ENCODE measurements around the gene SLC4A7.
A peak's percentile ranks its signal among the peaks of the same experiment; 100 is the strongest.
"Not testable (repeated sequence)": the region's sequence is repeated elsewhere in the genome, so short reads cannot be mapped to it uniquely, and the experiment has no call there.

SLC4A7 gene

GRCh38 chr3:27360113-27361078 is 123.8 kb downstream of the SLC4A7 start:
- DNase-seq (ENCODE audit: low read depth in 2 of 2) = no peak

GRCh38 chr3:27358372-27358771 is 125.8 kb downstream of the SLC4A7 start:
- DNase-seq (ENCODE audit: low read depth in 2 of 2) = no peak

DNA sequence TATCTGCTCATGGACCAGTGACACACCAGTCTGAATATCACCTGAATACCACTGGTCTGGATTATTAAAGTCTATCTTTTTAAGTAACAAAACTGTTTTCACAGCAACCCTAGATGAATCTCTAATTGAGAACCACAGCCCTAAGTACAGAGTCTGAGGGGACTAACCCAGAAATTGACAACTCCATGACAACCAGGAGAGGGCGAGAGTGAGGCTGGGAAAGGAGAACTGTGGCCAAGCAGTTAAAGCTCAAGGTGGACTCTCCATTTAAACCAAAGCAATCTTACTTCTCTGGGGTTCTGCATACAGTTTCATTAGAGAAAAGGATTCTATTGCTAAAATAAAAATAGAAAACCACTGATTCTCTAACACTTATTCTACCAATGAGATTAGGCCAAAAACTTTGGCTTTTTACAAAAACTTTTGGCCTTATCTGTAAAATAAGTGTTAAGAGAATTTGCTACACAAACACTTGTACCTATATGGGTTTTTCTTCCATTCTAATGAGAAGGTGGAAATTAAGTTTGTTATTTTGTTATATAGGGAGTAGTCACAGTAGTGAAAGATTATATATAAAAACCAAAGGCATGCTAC is 126.4 kb downstream of the SLC4A7 start:
- DNase-seq (ENCODE audit: low read depth in 2 of 2) = peak; percentile 14 to 51

DNA sequence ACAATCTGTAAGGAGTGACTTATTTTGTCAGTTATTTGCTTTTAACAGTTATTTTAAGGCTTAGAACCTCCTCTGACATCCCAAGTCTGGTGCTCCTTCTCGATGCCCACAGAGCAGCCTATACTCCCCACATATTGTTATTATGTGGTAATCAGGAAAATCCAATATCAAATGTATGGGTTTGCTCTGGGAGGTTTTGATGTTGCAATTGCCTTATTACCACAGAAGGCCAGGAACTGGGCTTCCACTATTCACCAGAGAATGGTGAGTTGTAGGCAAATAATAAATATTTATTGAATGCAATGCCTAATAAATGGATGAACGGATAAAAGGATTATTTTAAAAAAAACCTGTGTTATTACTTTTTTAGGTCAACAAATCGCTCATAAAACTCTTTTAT is 127.2 kb downstream of the SLC4A7 start:
- no peak for DNase-seq (ENCODE audit: low read depth in 2 of 2)

DNA sequence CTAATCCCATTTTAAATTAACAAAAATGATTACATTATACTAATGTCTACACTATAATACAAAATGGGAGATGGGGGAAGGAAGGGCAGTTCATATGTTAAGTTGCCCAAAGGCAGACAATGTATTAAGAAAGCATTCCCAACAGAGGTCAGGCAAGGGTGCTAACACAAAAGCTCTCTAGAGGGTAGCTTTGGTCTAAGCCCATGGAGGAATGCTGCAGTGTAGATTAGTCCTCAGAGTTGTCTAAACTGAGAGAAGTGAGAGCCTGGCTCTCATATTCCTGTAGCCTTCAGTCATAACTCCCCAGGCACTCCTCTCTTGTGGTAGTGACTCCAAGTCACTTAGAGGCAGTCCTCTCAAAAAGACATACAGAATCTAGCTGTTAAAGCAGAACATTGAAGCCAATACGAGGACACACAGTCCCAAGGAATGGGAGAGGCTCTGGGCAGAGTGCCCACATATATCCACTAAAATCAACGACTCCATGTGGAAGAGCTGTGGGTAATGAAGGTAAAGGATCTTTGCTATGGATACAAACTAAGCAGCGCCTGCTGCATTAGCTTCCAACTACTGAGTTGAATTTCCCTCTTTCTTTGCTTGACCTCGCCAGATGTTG is 129.5 kb downstream of the SLC4A7 start:
- no peak for DNase-seq (ENCODE audit: low read depth in 2 of 2)

DNA sequence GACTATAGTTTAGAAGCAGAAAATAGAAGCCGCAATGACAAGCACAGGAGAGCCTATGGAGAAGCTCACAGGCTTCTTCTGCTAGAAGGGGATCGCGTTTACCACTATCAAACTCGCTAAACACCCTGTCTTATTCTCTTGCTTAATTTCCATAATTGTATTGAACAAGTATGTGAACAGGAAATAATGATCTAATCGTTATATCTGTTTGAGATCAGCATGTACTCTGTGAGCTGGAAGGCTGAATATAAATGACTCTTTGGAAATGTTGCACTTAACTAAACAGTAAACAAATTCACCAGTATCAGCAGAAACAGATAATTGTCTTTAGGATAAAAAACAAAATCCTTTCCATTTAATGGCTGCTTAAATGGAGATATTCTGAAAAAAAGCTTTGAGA is 130.0 kb downstream of the SLC4A7 start:
- DNase-seq (ENCODE audit: low read depth in 2 of 2) = no peak

DNA sequence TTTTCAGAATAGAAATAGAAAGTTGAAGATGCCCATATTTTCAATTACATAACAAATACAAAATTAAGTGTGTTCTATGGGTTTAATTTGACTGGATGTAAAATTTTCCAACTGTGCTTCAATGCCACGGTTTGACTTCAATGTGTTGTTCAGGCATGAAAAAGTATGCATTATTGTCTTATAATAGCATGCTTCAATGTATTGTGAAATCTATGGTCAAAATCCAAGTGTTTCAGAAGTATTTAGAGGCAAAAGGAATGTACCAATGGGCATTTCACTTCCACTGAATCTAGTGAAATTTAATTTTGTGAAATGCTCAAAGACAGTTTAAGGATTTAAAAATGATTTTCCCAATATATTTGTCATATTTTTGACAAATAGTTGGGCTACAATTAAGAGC is 131.0 kb downstream of the SLC4A7 start:
- DNase-seq (ENCODE audit: low read depth in 2 of 2) = no peak

- DNase-seq (ENCODE audit: low read depth in 2 of 2) = no peak
These were observed 132.1 kb downstream of the SLC4A7 start for GRCh38 chr3:27352047-27352446.

- no peak for DNase-seq (ENCODE audit: low read depth in 2 of 2)
These were observed 134.4 kb downstream of the SLC4A7 start for GRCh38 chr3:27349832-27350231.

- no peak for DNase-seq (ENCODE audit: low read depth in 2 of 2)
These were observed 138.0 kb downstream of the SLC4A7 start for GRCh38 chr3:27345959-27346865.

- no peak for DNase-seq (ENCODE audit: low read depth in 2 of 2)
These were observed 138.7 kb downstream of the SLC4A7 start for GRCh38 chr3:27345493-27345892.

- DNase-seq (ENCODE audit: low read depth in 2 of 2) = no peak
These were observed 139.1 kb downstream of the SLC4A7 start for GRCh38 chr3:27345045-27345444.

DNA sequence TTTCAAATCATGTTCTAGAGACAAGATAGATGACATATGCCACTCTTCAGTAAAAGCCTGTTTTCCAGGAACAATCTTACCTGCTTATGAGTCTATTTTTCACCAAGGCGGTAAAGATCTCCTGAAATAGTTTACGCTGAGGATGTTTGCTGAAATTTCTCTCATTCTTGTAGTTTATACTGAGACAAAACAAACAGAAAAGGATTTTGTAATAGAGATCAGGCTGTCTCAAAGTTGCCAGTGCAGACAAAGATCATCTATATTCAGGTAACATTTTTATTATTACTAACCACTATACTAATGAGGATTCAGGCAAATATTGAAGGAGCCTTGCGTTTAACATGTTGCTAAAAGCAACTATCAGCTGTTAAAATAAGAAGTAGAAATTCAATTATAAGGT is 140.0 kb downstream of the SLC4A7 start:
- no peak for DNase-seq (ENCODE audit: low read depth in 2 of 2)

DNA sequence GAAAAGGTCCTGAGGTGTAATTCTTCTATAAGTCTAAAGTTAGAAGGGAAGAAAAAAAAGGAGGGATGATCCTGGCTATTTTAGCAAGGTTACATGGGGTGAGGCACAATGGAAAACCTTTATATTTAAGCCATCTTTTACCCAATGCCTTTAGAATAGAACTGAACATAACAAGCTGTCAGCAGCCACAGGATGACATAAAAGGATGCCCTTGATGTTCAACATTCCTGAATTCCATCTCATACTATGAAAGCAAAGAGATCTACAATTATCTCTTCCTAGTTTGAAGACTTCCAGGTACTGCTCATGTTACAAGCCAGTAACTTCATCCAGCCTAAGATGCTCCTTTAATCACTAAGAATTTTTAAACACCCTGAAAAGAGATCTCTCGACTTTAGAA is 141.9 kb downstream of the SLC4A7 start:
- DNase-seq (ENCODE audit: low read depth in 2 of 2) = no peak

GRCh38 chr3:27340534-27340933 is 143.7 kb downstream of the SLC4A7 start:
- no peak for DNase-seq (ENCODE audit: low read depth in 2 of 2)

GRCh38 chr3:27335571-27335970 is 148.6 kb downstream of the SLC4A7 start:
- DNase-seq (ENCODE audit: low read depth in 2 of 2) = no peak

DNA sequence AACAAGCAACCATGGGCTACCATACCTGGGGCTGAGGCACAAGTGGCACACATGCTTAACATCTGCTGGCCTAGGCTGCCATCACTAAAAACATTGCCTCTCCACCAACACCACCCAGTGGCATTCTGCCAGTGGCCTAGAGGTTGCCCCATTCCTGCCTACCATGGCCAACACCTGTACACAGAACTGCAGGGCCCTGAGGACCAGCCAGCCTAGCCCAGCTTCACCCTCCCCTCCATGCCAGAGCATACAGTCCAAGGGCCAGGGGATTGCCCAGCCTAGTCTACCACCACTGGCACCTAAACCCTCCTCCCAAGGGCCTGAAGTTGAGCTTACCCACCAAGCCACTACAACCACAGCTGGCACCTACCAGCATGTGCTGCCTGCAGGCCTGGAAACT is 150.3 kb downstream of the SLC4A7 start:
- DNase-seq (ENCODE audit: low read depth in 2 of 2) = no peak

DNA sequence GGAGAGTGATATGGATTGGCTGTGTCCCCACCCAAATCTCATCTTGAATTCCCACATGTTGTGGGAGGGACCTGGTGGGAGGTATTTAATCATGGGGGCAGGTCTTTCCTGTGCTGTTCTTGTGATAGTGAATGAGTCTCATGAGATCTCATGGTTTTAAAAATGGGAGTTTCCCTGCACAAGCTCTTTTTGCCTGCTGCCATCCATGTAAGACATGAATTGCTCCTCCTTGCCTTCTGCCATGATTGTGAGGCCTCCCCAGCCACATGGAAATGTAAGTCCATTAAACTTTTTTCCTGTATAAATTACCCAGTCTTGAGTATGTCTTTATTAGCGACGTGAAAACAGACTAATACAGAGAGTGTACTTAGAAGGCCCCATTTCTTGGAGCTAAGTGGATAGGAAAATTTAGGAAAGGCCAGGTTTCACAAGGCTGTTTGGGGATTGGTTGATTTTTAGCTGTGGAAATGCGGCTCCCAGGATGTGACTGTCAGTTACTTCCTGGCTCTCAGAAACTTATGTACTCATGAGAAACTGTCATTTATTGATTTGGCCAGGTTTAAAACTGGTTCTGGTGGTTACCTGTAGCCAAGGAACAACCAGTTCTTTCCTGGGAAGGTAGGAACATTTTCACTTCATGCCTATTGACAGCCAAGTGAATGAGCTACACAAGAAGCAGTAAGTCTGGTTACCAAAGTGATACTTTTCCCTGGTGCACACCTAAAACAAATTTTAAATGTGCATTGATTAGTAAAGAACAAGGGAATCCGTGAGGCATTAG is 155.0 kb downstream of the SLC4A7 start:
- DNase-seq (ENCODE audit: low read depth in 2 of 2) = not testable (repeated sequence)

DNA sequence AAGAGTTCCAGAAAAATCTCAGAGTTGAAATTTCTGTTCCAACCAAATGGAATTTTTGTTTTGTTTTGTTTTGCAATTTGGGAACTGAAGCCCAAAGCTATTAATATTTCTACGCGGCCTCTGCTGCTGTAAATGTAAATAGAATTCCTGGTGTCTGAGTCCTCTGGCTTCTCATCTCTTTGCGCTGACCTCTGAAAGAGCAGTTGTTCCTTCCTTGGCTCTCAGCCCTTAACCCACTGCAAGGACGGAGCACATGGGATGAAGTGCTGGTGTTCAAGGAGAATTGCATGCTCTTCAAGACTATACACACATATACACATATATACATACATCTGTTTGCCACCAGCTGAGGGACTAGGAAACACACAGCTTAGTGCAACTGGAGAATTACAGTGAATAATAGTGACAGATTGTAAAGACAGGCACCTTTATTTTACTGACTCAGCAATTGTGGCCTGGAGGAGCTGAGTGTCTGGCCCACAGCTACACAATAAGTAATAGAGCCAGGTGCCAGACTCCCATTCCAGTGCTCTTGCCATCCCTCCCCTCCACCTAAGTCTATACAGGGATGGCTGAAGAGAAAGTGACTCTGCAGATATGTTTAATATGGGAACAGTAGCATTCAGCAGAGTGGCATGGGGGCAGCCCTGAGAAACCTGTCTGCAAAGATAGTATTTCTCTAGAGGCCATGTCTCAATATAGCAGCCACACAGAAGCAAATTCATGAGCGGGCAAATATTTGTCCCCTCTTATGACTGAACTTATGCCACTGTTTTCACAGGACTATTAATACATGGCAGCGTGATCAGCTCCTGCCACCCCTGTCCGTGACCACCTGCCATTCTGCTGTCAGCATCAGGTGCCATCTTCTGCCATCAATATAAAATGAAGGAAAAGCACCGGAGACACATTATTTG is 157.3 kb downstream of the SLC4A7 start:
- no peak for DNase-seq (ENCODE audit: low read depth in 2 of 2)

DNA sequence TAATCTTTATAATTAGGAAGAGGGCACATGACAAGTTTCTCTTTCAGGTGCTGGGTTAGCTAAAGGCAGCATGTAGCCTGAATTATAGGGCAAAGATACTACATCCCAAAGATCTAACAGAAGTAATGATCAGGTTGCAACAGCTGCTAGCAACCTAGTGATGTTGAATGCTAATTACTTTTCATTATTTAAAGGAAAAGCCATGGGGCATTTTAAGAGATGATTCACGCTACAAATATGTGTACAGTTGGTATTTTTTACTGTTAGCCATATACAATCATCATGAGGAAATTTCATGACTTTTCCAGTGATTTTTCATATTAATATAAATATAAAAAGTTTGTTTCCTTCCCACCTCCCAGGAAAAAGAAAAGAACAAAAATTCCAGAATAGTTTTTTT is 158.0 kb downstream of the SLC4A7 start:
- no peak for DNase-seq (ENCODE audit: low read depth in 2 of 2)

All from stimulated activated CD4-positive, alpha-beta T cell treated with anti-CD3 and anti-CD28 coated beads, Interleukin-1b, Interleukin-23, amount 100 ng/mL, for 4 hours (primary cell).